SJCRH30 (cell line): Measurements from ENCODE around the gene CD209. TPM values are rescaled to one million over a fixed set of nuclear protein-coding genes. Genes with fewer than 3 reads are reported as not detected.

ENCODE experiments used
- DNase-seq, 2 experiments: peaks; one replicate each; pipeline ENCODE4 v3.0.0-alpha.2; 2015 to 2020
- H3K27ac ChIP-seq: fragments of 250-450 bp; sonication (Bioruptor Pico); 2 replicates; pipeline ENCODE4 v1.5.1; 2020; ENCODE audit warnings: mild to moderate bottlenecking, moderate library complexity
- H3K27me3 ChIP-seq: fragments of 250-450 bp; sonication (Bioruptor Pico); 2 replicates; pipeline ENCODE4 v1.5.1; 2020; ENCODE audit warnings: mild to moderate bottlenecking, moderate library complexity
- H3K36me3 ChIP-seq: fragments of 250-450 bp; sonication (Bioruptor Pico); 2 replicates; pipeline ENCODE4 v1.5.1; 2020; ENCODE audit warnings: mild to moderate bottlenecking, moderate library complexity
- H3K4me1 ChIP-seq: fragments of 250-450 bp; sonication (Bioruptor Pico); 2 replicates; pipeline ENCODE4 v1.5.1; 2020; ENCODE audit warnings: mild to moderate bottlenecking, moderate library complexity
- H3K4me3 ChIP-seq: fragments of 250-450 bp; sonication (Bioruptor Pico); 2 replicates; pipeline ENCODE4 v1.5.1; 2020; ENCODE audit warnings: mild to moderate bottlenecking, moderate library complexity
- H3K9me3 ChIP-seq: fragments of 250-450 bp; sonication (Bioruptor Pico); replicated peaks from 2 replicates; pipeline ENCODE4 v1.5.1; 2020; ENCODE audit warnings: mild to moderate bottlenecking, moderate library complexity
- total RNA-seq: library from RNA; depleted of rRNA; stranded (reverse); fragments of >200 nt; shearing (Covaris generic); gene quantifications from 2 replicates; pipeline ENCODE4 v1.2.3, GENCODE V29; 2014

CD209 gene
- total RNA-seq, 1 experiment from 2014 or later: not detected

DNA sequence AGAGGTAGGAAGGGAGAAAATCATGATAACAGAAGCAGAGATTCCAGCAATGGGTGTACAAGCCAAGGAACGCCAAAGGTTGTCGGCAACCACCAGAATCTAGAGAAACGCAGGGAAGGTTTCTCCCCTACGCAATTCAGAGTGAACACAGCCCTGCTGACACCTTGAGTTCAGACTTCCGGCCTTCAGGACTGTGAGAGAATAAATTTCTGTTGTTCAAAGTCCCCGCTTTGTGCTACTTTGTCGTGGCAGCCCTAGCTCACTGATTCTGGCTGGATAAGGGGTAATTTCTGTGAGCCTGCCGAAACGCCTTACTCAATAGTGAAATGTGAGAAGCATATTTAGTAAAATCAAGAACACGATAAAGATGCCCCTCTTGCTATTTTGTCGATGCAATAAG is 10.1 kb downstream of the CD209 start:
- no peak overlapping the region for H3K27ac ChIP-seq
- DNase-seq: no peak
- no peaks in the 10 kb centered on the region for H3K36me3 ChIP-seq
- no peaks in the 10 kb centered on the region for H3K9me3 ChIP-seq
- no peaks in the 10 kb centered on the region for H3K4me1 ChIP-seq
- H3K4me3 ChIP-seq: no peak overlapping the region
- no peaks in the 10 kb centered on the region; the same call in 1 of the 2 replicates for H3K27me3 ChIP-seq

DNA sequence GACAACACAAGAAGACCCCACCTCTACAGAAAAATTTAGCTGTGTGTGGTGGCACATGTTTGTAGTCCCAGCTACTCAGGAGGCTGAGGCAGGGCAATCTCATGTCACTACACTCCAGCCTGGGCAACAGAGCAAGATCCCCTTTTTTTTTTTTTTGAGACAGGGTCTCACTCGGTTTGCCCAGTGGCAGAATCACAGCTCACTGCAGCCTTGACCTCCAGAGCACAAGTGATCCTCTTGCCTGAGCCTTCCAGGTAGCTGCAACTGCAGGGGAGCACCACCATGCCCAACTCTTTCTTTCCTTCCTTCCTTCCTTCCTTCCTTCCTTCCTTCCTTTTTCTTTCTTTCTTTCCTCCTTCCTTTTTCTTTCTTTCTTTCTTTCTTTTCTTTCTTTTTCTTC is 11.2 kb downstream of the CD209 start:
- Histone ChIP-seq H3K27ac (no peak overlapping the region), H3K27me3 (no peaks in the 10 kb centered on the region; the same call in 1 of the 2 replicates), H3K36me3 (no peaks in the 10 kb centered on the region), H3K4me1 (no peaks in the 10 kb centered on the region), H3K4me3 (no peak overlapping the region), H3K9me3 (no peaks in the 10 kb centered on the region)
- no peak for DNase-seq

DNA sequence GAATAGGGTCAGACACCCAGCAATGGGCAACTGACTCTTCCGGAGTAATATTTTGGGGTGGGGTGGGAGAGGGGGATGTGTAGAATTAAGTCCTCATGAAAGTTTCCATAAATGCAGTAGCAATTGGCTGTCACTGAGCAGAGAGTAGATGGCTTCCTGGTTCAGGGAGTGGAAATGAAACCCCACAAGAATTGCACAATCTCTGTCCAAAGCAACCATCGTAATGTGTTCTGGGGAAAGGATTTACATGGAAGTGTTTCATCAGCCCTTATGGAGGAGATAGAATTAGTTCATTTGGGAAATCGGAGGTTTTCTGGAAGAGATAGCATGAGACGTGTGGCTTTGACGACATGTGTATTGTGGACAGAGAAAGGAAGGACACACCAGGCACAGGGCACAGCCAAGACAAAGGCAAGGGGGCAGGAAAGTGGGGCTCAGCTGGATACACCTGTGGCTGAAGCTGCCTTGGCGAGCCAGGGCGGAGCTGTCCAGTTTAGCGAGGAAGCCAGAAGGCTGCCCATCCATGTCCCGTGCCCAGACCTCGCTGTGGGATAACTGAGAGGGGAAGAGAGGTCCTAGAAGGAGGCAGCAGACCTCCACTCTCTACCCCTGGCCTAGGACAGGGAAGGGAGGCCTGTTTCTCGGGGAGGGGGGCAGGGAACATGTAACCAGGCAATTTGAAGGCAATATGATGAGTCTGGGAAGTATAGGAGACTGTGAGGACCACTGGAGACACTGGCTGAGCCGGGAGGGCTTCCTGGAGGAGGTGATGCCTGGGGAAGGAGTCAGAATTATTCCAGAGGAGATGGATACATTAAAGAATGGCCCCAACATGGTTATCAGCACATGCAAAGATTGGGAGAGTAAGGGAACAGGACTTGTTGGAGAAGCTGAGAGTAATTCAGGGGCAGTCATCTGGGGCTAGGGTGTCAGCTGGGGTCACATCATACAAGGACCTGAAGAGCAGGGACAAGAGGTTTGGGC is 12.8 kb downstream of the CD209 start:
- H3K27me3 ChIP-seq: no peaks in the 10 kb centered on the region; the same call in 1 of the 2 replicates
- no peak for DNase-seq
- H3K27ac ChIP-seq: no peak overlapping the region

DNA sequence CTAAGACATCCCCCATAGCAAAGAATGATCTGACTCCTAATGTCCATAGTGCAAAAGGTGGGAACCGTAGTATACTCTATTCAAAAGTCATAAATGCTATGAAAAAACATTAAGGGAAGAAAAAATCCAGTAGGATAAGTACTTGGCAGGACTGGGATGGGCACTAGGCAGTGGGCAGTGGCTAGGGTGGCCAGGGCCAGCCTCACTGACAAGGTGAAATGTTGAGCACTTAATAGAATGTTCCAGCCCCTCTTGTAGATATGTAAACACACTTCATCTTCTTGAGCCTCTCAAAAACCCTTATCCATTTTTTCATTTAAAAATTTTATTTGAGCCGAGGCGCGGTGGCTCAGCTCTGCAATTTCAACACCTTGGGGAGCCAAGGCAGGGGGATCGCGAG is 14.0 kb downstream of the CD209 start:
- H3K36me3 ChIP-seq: no peaks in the 10 kb centered on the region
- no peaks in the 10 kb centered on the region for H3K9me3 ChIP-seq
- no peaks in the 10 kb centered on the region for H3K4me1 ChIP-seq
- no peaks in the 10 kb centered on the region; the same call in 1 of the 2 replicates for H3K27me3 ChIP-seq
- no peak overlapping the region for H3K4me3 ChIP-seq
- no peak for DNase-seq
- no peak overlapping the region for H3K27ac ChIP-seq

More for the DNA sequence above, 12.8 kb downstream of the CD209 start:
- no peaks in the 10 kb centered on the region for H3K36me3 ChIP-seq
- H3K4me3 ChIP-seq: no peak overlapping the region
- no peaks in the 10 kb centered on the region for H3K4me1 ChIP-seq
- H3K9me3 ChIP-seq: no peaks in the 10 kb centered on the region

DNA sequence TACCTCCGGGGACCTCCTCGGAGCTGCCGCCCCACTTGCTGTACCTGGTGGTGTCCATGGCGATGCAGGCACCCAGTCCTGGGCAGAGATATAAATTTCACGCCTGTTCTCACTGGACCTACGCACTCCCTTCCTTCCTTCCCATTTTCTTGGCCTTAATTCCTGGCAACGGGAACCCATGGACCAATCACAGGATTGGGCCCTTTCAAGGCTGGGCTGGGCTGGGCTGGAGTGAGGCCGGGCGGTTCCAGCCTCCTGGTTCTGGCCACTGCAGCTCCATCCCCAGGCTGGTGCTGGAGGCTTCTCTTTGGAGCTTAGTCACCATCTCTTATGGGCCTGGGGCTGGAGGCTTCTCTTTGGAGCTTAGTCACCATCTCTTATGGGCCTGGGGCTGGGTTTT is 15.3 kb downstream of the CD209 start, which contains the start of gene CLEC4G:
CLEC4G (minus strand) TSS at position 66 of the 400 bp plus-strand sequence; CDS start at position 58, 8 bp downstream.
- H3K27ac ChIP-seq: no peak within 1 kb of the TSS
- H3K4me1 ChIP-seq: no peaks in the 10 kb centered on the region
- no peaks in the 10 kb centered on the region for H3K9me3 ChIP-seq
- H3K27me3 ChIP-seq: no peaks in the 10 kb centered on the region
- DNase-seq: no peak
- H3K4me3 ChIP-seq: no peak within 1 kb of the TSS
- H3K36me3 ChIP-seq: no peaks in the 10 kb centered on the region

DNA sequence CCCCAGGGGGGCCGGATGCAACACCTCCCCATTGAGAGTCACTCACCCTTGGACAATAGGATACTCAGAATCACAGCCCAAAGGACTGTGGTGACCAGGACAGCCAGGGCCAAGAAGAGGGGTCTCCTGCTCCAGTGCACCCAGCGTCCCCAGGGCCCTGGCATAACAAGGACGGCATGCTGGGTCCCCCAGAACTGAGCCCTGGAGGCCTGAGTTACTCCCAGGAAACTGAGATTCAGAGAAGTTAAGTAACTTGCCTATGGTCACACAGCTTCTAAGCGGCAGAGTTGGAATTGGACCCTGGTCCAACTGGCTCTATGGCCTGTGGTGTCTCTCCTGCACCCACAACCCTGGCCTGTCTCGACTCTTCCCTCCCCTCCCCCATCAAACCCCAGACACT is 15.7 kb downstream of the CD209 start:
- Histone ChIP-seq H3K36me3 (no peaks in the 10 kb centered on the region), H3K4me3 (no peak overlapping the region), H3K9me3 (no peaks in the 10 kb centered on the region), H3K27ac (no peak overlapping the region), H3K27me3 (no peaks in the 10 kb centered on the region), H3K4me1 (no peaks in the 10 kb centered on the region)
- DNase-seq: no peak

DNA sequence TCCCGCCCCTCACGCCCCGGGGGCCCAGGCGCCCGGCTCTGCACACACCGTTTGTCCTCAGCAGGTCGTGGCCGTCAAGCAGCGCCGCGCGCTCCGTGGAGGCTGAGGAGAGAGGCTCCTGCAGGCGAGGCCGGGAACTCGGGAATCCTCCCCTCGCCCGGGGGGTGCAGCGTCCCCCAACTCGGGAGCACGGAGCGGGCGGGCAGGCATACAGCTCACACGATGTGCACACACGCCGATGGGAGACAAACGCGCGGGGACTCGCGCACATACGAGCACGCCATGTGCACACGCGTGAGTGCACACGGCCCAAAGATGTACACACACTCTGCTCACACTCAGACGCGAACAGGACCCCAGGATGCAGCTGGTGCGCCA is 16.1 kb downstream of the CD209 start:
- Histone ChIP-seq H3K27ac (no peak overlapping the region), H3K9me3 (no peaks in the 10 kb centered on the region), H3K36me3 (no peaks in the 10 kb centered on the region), H3K27me3 (no peaks in the 10 kb centered on the region), H3K4me3 (no peak overlapping the region), H3K4me1 (no peaks in the 10 kb centered on the region)
- DNase-seq: no peak

DNA sequence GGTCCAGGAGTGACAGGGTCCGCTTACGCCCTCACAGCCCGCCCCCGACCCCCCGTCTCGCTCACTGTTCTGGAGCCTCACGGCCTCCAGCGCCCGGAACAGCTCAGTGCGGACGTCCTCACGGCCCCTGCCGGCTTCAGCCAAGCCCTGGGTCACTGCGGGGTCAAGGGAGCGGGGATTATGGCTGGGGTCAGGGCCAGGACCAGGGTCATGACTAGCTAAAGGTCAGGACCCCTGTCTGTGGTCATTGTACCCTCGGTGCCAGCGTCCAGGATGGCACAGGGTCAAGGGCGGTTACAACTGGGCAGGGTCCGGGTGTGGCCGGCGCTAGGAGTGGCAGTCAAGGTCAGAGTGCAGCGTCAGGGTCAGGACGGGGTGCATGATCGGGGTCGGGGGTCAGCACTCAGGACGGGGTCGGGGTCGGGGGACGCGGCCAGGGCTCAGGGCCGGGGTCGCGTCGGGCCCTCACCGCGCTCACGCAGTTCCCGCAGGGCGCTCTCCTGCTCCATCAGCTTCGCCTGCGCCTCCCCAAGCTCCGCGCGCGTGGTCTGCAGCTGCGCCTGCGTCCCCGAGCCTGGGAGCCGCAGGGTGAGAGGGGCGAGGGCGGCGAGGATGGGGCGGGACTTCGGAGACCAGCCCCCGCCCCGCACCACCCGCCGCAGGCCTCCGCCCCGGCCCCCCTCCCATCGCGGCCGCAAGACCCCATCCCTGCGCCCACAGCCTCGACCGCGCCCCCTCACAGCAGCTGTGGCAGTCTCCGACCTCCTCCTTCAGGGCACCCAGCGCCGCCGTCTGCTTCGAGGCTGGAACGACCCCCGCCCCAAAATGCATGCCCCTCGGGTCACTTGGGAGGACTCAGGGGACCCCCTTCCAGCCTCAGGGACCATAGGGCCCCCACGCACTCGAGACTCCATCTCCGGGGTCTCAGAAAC is 16.8 kb downstream of the CD209 start:
- Histone ChIP-seq H3K4me3 (no peak overlapping the region), H3K4me1 (no peaks in the 10 kb centered on the region), H3K27me3 (no peaks in the 10 kb centered on the region), H3K36me3 (no peaks in the 10 kb centered on the region), H3K27ac (no peak overlapping the region), H3K9me3 (no peaks in the 10 kb centered on the region)
- DNase-seq: no peak

DNA sequence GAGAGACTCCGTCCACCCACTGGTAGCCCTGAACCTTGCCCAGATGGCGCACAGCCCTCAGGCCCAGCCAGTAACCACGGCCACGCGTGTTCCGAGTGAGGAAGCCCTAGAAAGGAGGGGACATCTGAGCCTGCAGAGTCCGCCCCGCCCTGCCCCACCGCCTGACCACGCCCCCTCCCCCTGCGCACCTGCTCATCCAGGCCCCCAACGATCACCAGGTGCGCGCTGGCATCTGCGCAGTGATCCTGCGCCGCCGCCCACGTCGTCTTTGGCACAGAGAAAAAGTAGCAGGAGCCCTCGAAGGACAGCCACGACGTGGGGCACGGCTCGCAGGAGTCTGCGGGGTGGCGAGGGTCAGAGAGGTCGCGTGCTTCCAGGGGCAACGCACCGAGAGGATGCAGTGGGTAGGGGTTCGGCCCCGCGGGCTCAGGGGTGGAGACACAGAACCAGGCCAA is 17.5 kb downstream of the CD209 start:
- Histone ChIP-seq H3K36me3 (no peaks in the 10 kb centered on the region), H3K27me3 (no peaks in the 10 kb centered on the region), H3K9me3 (no peaks in the 10 kb centered on the region), H3K4me1 (no peaks in the 10 kb centered on the region), H3K27ac (no peak overlapping the region), H3K4me3 (no peak overlapping the region)
- DNase-seq: no peak

DNA sequence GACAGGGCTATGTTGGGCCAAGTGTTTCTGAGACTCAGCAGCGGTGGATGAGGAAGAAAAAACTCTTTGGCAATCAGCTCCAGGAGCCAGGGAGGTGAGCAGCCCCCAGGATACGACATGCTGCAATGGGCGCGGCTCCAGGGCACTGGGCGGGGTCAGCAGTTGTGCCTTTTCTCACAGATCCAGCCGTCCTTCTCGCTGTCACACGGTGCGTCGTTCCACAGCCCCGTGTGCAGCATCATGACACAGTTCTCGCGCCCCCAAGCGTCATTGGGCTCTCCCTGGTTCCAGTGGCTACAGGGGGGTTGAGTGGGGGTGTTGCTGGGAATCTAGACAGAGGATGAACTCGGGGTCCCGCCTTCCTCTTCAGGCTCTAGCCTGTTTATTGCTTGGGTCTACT is 18.1 kb downstream of the CD209 start:
- H3K4me1 ChIP-seq: no peaks in the 10 kb centered on the region
- H3K27me3 ChIP-seq: no peaks in the 10 kb centered on the region
- DNase-seq: no peak
- H3K27ac ChIP-seq: no peak overlapping the region
- H3K4me3 ChIP-seq: no peak overlapping the region
- no peaks in the 10 kb centered on the region for H3K36me3 ChIP-seq
- H3K9me3 ChIP-seq: no peaks in the 10 kb centered on the region

DNA sequence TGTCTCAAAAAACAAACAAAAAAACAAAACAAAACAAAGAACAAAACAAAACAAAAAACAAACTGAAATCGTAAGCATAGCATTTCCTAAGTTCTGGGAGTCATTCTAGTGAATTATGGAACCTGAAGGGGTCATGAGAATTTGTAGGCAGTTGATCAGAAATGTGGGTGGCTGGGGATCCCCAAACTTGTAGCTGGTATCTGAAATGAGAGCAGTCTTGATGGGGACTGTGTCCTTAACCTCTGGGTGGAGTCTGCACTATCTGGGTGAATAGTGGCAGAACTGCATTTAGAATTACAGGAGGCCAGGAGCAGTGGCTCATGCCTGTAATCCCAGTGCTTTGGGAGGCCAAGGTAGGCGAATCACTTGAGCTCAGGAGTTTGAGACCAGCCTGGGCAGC is 21.5 kb downstream of the CD209 start:
- Histone ChIP-seq H3K9me3 (no peaks in the 10 kb centered on the region), H3K4me1 (no peaks in the 10 kb centered on the region), H3K27me3 (no peaks in the 10 kb centered on the region), H3K36me3 (no peaks in the 10 kb centered on the region), H3K27ac (no peak overlapping the region), H3K4me3 (no peak overlapping the region)
- no peak for DNase-seq

DNA sequence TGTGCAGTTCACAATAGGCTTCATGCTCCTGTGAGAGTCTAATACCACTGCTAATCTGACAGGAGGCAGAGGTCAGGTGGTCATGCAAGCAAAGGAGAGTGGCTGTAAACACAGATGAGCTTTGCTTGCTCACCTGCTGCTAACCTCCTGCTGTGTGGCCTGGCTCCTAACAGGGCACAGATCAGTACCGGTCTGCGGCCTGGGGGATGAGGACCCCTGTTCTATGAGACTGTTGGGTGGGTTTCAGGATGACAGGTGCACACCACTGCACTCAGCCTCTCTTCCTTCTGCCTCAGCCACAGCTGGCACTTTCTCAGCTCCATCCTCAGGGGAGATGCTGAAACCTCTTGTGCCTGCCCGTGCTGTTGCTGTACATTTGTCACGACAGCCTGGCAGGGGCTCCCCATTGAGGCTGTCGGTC is 25.1 kb downstream of the CD209 start:
- H3K4me1 ChIP-seq: no peaks in the 10 kb centered on the region
- no peaks in the 10 kb centered on the region for H3K9me3 ChIP-seq
- DNase-seq: no peak
- H3K27me3 ChIP-seq: no peaks in the 10 kb centered on the region
- H3K36me3 ChIP-seq: no peaks in the 10 kb centered on the region
- H3K4me3 ChIP-seq: no peak overlapping the region
- no peak overlapping the region for H3K27ac ChIP-seq

DNA sequence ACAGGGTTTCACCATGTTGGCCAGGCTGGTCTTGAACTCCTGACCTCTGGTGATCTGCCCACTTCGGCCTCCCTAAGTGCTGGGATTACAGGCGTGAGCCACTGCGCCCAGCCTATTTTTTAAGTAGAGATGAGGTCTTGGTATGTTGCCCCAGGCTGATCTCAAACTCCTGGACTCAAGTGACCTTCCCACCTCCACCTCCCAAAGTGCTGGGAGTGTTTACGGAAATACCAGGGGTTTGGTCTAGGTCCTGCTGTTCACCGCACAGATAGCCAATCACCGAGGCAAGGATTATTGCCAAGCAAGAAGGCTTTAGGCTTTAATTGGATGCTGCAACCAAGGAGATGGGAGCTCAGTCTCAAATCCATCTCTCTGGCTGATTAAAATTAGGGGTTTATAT is 27.0 kb downstream of the CD209 start:
- Histone ChIP-seq H3K4me1 (no peaks in the 10 kb centered on the region), H3K4me3 (no peak overlapping the region), H3K27ac (no peak overlapping the region), H3K36me3 (no peaks in the 10 kb centered on the region), H3K27me3 (no peaks in the 10 kb centered on the region), H3K9me3 (no peaks in the 10 kb centered on the region; the same call in 1 of the 2 replicates)
- DNase-seq: no peak

DNA sequence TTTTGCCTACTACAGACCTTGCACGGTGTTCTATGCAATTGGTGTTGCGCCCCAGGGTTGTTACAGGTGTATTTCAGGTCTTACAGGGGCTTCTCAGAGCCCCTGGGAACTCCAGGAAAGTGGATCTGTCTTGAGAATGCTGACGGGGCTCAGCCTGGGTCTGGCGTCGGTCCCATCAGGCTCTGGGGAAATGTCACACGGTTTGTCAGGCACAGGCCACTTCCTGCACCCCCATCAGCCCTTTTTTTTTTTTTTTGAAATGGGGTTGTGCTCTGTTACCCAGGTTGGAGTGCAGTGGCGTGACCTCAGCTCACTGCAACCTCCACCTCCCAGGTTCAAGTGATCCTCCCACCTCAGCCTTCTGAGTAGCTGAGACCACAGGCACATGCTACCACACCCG is 28.7 kb downstream of the CD209 start:
- H3K27me3 ChIP-seq: no peaks in the 10 kb centered on the region
- no peak for DNase-seq
- H3K4me3 ChIP-seq: no peak overlapping the region
- no peaks in the 10 kb centered on the region for H3K4me1 ChIP-seq
- H3K27ac ChIP-seq: no peak overlapping the region
- no peaks in the 10 kb centered on the region; the same call in 1 of the 2 replicates for H3K9me3 ChIP-seq
- no peaks in the 10 kb centered on the region for H3K36me3 ChIP-seq

DNA sequence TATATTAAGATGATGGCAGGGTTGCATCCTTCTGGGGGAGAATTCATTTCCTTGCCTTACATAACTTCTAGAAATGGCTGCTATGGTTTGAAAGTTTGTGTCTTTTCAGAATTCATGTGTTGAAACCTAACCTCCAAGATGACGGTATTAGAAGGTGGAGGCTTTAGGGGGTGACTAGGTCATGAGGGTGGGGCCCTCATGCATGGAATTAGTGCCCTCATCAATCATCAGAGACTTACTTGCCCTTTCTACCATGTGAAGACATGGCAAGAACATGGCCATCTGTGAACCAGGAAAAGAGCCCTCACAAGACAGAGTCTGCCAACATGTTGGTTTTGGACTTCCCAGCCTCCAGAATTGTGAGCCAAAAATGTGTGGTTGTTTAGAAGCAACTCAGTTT is 30.6 kb downstream of the CD209 start:
- Histone ChIP-seq H3K4me3 (no peak overlapping the region), H3K36me3 (no peaks in the 10 kb centered on the region), H3K9me3 (no peaks in the 10 kb centered on the region; the same call in 1 of the 2 replicates), H3K4me1 (no peaks in the 10 kb centered on the region), H3K27ac (no peak overlapping the region), H3K27me3 (no peaks in the 10 kb centered on the region)
- no peak for DNase-seq
